ENCODE measurements around the gene PAPPA. TPM values are rescaled to one million over a fixed set of nuclear protein-coding genes. Genes with fewer than 3 reads are reported as not detected.

Gene PAPPA
- polyA plus RNA-seq, 3 donors, result 4.0 to 4.2 (median 4.1) TPM

DNA sequence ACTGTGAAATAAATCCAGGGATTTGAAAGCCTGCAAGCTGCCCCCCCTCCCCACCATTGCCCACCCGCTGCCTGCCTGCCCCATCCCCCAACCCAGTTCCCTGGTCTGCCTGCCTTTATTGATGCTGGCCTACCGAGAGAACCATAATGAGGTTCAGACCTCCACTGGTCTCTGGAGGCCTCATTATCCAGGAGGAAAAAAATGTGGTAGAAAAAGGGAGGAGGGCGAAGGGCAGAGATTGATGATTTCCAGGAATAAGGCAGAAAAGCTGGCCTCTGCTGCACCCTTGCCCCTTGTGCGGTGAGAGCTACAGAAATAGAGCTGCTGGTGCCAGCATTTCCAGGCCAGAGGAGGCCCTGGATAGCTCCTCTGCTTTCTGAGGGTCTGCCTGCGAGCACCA lies 216.1 kb downstream of the PAPPA start:
- no peak for DNase-seq (ENCODE audit: low read depth in 3 of 3, low spot score in 2 of 3)

DNA sequence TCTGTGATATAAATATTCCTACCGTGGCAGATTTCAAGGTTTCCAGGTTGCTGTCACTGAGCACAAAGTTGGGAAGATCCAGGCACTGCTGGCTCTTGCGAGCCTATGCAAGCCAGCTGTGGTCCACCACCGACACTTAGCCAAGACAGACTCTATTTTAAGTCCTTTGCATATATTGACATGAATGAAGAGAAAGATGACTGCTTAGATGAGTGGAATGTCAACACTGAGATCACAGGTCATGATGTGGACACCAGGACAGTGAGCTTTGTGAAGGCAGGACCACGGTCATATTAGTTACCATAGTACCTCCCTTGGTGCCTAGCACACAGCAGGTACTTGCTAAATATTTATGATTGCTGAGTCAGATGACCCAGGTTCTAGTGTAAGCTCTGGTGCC lies 217.0 kb downstream of the PAPPA start:
- DNase-seq (ENCODE audit: low read depth in 3 of 3, low spot score in 2 of 3), result no peak

DNA sequence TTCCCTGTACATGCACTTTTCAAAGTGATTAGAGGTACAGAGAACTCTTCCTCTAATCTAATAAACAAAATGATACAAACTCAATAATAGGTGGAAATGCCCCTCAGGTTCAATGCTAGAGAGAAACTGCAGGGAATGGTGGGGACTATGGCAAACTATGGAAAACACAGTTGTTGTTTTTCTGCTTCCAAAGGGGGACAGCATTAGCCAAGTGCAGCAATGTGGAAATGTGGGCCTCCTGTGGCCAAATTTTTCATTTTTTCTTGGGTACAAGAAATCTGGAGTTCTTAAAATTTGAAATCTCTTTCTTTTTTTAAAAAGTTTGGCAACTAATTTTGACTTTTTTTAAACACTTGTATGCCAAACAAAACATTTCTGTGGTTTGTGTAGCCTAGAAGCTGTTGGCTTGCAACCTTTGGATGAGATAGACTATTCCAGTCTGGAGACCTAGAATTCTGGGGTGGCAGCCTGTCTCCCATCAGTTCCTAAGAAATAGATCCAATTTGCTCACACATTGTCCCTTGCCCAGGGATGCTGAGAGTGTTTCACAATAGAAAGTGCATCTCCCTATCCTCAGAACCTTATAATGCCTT lies 218.6 kb downstream of the PAPPA start:
- DNase-seq (ENCODE audit: low read depth in 3 of 3, low spot score in 2 of 3), result no peak

DNA sequence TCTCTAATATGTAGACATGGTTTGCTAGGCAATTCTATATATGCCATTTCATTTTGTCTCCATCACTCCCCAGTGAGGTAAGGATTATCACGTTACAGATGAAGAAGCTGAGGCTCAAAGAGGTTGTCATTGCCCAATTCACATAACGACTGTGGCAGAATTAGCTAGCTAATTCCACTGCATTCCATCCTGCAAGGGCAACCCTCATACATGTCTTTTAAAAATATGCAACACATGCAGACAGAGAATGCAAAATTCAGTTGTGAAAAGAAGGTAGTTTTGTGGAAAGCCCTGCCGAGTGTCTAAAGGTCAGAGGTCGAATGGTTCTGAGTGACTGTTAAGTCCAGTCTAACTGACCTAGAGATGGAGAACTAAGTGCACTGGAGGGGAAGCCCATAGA lies 219.2 kb downstream of the PAPPA start:
- no peak for DNase-seq (ENCODE audit: low read depth in 3 of 3, low spot score in 2 of 3)

DNA sequence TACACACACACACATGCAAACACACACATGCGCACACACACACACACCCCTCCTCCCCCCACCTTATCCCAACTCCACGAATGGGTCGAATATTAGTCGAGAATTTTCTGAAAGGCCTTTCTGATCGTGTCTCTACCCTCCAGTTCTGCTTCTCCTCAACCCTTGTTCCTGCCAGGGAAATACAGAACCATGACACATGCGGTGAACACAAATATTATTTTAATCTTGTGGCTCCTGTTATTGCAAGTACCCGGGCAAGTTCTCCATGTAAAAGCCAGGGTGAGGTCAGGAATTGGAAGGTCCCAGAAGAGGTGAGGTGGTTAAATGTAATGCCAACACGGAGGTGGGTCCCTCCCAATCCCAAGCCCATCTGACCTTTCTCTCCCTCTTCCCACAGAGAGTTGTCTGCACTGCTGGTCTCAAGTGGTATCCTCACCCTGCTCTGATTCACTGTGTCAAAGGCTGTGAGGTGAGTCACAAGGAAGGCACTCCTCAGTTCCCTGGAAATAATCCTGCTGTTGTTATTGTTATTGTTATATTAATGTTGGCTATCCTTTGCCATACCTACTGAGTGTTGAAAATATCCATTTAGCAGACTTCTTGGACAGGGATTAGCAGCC lies 223.7 kb downstream of the PAPPA start:
- no peak for DNase-seq (ENCODE audit: low read depth in 3 of 3, low spot score in 2 of 3)

DNA sequence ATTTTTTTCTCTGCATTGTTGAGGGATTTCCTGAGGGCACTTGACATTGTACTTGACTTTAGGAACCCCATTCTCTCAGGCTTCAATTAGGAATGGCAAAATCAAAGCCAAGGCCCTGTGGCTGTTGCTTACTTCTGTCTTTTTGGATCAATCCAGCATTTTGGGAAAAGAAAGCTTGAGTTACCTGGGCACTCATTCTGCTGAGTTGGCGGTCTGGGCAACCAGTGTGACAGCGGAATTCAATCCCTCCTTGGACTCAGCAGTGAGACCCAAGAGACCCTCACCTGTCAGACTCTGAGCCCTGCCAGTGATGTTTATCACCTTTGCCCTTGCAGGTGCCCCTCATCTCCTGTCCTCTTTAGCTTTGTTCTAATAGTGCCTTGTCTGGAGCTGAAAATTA lies 225.3 kb downstream of the PAPPA start:
- no peak for DNase-seq (ENCODE audit: low read depth in 3 of 3, low spot score in 2 of 3)

DNA sequence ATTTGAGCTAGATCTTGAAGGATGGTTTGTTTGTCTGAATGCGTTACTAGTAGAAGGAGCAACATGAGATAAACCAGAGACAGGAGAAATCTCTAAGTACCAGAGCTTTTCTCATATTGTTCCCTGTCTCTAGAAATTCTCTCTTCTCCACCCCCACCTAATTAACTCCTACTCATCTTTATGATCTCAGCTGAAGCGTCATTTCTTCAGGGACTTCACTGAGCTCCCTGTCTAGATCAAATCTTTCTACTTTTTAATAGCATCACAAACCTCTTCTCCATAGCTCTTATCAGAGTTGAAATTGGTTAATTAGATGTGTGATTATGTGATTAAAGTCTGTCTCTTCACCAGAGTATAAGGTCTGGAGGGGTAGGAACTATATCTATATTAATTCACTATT lies 226.2 kb downstream of the PAPPA start:
- DNase-seq (ENCODE audit: low read depth in 3 of 3, low spot score in 2 of 3), result no peak

DNA sequence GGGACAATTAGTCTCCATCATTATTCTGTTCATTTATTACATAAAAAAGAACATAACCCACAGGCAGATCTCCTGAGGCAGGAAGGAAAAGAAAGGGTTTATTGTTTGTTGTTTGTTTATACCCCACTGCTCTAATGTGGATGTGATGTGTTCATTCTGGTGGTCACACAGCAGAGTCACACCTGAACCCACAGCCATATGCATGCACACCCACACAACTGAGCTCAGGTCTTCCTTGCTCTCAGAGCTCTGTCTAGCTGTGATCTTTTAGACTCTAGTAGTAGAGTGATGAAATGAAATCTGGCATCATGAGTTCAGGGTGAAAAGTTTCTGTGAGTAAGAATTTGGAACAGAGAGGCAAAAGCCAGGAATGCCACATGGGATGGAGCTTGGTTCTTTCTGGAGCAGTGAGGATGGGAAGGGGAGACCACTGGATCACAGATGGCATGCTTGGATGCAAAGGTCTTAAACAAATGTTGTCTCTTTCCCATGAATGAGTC lies 227.0 kb downstream of the PAPPA start:
- no peak for DNase-seq (ENCODE audit: low read depth in 3 of 3, low spot score in 2 of 3)

DNA sequence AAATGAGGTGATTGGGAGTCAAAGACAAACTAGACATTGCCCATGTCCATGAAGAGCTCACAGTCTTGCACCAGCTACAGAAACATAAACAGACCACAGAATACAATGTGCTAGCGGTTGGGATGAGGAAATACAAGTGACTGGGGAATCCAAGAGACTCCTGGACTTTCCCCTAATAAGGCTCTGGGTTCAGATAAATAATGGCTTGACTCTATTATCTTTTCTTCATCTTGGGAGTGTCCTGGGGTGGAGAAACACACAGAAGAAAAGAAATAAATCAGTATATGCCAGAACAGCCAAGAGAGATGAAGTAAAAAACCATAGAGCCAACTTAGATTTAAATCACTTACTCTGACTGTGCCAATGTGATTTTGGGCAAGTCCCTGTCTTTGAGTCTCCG lies 227.8 kb downstream of the PAPPA start:
- no peak for DNase-seq (ENCODE audit: low read depth in 3 of 3, low spot score in 2 of 3)

DNA sequence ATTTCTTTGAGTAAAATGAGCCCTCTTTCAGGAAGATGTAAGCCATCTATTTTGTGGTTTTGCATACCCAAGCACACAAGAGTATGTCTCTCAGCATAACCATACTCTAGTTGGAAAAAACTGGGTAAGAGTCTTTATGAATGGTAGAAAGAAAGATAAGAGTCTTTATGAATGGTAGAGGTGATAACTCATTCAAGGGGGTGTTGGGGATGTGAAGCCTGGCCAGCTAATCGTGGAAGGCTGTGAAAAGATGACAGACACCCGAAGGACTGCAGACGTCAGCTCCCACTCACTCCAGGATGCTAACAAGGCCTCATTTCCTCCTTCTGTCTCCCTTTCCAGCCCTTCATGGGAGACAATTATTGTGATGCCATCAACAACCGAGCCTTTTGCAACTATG lies 228.5 kb downstream of the PAPPA start:
- DNase-seq (ENCODE audit: low read depth in 3 of 3, low spot score in 2 of 3), result no peak

DNA sequence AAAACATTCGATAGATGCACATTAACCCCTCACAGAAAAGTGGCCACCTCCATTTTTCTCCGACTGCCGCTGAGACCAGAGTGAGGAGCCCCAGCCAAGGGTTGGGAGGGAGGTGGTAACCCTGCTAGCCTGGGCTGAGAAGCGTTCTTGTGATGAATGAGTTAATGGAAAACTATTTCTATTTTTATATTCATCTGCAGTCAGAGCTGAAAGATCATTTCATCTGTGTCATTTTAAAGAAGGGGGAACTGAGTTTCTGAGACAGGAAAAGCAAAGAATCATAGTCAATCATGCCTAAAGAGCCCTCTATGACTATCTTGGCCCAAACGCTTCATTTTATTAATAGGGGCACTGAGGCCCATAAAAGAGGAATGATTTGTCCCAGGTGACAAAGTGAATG lies 229.5 kb downstream of the PAPPA start:
- no peak for DNase-seq (ENCODE audit: low read depth in 3 of 3, low spot score in 2 of 3)

DNA sequence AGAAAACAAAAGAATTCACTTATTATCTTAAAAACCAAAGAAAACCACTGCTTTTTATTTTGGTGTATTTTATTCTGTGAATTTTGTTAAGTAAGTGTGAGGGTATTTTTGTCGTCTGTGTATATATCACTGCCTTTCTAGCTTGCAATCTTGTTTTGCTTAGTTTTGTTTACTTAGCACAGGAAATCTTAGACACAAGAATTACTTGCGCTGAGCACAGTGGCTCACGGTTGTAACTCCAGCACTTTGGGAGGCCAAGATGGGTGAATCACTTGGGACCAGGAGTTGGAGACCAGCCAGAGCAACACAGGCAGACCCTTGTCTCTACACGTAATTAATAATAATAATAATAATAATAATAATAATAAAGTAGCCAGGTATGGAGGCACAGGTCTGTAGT lies 230.3 kb downstream of the PAPPA start:
- DNase-seq (ENCODE audit: low read depth in 3 of 3, low spot score in 2 of 3), result no peak

DNA sequence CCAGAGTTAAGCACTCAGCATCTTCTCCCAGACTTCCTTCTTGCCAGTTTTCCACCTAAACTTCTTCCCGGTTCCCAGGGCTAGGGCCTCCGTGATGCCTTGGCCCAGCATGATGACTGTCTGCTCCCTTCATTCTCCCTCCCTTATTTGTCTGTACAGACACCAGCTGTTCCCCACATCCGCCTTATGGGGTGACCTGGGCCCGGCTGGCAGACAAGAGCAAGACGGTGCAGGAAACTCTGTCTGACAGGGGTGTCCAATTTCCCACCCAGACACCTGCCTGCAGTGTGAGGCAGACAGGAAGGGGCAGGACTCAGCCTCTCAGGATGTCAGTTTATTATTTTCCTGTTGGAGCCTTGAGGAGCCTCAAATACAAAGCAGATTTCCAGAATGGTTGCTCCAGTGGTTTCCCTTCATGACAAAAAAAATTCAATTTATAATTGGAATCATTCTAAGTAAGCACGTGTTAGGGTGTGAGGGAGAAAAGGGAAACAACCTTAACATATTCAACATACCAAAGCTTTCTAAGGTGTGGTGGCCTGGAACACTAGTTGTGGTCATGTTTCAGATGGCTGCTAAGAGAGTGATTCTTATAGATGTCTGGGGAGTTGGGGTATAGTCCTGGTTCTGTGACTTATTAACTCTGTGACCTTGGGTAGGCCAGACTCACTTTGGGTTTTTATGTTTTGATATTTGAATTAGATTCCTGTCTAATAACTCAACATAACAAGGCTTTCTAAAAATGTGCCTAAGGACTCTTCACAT lies 234.5 kb downstream of the PAPPA start:
- peak in 1 of 3 donors; percentile 27 for DNase-seq (ENCODE audit: low read depth in 3 of 3, low spot score in 2 of 3)

DNA sequence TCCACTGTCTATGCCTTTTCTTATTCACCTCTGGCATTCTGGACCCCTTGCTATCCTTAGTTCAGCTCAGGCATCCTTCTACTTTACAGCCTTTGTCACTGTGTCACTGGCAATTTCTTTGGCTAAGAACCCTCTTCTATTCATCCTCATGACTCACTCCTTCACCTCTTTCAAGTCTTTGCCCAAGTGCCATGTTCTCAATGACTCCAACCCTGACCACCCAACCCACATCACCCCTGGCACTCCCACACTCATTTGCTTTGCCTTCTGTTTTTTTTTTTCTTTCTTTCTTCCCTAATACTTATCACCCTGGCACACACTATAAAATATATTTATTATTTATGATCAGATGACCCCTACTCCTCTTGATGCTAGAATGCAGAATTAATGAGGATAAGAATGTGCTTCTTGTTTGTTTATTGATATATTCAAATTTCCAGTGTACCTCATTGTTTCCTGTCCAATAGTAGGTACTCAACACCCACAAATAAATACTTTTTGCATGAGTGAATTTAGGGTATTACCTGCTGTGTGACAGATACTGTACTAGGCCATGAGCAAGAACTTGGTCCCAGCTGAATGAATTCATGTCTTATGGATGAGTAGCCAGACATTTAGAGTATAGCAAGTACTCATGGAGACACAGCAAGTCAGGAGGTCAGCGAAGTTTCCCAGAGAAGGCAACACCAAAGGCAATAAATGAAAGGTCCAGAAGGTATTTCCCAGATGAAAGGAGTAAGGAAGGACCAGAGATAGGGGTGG lies 236.1 kb downstream of the PAPPA start:
- no peak for DNase-seq (ENCODE audit: low read depth in 3 of 3, low spot score in 2 of 3)

DNA sequence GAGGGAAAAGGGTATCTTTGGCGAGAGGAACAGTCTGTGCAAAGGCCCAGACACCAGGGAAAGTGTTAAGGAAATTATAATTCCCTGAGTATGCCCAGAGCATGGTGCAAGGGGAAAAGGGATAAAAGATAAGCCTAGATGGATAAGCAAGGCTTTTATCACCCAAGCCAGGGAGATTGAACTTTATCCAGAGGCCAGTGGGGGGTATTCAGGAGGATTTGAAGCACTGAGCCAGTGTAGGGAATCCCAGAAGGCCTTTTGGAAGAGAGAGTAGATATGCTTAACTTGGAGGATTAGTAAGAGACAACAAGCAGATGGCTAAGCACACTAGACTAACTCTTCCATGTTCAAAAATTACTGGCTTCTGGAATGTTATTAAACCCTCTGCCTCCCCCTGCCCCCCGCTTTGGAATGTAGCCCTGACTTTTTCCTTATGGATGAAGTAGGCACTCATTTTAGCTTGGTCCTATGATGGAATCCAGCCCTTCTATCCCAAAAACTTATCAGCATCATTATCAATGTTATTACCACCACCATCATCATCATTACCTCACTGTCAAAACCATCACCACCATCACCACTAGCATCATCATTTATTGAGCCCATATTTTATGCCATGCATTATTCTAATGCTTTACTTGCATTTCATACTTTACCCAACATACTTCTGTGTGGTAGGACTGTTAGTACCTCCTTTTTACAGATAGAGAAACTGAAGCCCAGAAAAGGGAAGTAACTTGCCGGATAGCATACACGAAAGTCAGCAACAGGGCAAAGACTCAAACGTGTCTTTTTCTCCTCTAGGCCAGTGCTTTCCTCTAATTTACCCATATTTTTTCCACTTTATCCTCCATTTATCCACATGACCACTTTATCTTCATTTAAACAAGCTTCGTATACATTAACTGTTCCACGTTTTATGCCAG lies 237.0 kb downstream of the PAPPA start:
- no peak for DNase-seq (ENCODE audit: low read depth in 3 of 3, low spot score in 2 of 3)

DNA sequence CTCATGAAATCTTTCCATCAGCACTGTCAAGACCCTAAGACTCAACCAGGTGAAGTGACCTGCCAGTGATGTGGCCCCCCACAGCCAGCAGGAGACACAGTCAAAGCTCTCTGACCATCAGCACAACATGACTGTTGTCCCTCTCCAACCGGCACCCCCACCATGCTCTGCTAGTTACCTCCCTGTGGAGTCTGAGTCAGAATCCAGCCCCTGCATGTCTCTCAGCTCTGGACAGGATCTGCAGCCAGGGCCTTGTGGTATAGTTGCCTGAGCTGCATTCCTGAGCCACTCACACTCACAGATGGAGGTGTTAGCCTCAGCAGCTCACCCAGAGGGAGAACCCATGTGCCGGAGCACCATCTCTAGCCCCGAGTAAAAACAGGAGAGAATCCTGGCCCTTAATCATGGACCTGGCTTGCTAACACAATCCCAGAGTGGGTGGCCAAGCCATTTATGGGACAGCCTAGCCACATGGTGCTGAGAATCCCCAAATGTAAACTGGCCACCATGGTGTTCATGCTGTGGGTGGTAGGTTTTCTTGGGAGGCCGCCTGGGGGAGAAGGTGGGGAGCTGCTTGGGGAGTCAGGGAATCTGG lies 237.8 kb downstream of the PAPPA start:
- DNase-seq (ENCODE audit: low read depth in 3 of 3, low spot score in 2 of 3), result no peak

DNA sequence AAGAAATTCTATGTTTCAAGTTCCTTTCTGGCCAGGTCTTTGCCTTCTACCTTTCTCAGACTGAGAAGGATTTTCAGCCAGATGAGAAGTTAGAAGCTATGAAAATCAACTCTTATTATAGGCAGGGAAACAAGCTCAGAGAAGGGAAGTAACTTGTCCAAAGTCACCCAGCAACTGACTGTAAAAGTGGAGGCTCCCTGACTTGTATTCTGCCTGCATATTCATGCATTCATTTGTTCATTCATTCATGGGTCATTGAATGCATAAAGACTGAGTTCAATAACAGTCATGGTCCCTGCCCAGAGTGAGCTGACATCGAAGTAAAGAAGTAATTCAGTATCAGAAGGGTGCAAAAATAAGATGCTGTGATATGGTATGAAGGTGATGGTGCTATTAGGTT lies 239.6 kb downstream of the PAPPA start:
- no peak for DNase-seq (ENCODE audit: low read depth in 3 of 3, low spot score in 2 of 3)

DNA sequence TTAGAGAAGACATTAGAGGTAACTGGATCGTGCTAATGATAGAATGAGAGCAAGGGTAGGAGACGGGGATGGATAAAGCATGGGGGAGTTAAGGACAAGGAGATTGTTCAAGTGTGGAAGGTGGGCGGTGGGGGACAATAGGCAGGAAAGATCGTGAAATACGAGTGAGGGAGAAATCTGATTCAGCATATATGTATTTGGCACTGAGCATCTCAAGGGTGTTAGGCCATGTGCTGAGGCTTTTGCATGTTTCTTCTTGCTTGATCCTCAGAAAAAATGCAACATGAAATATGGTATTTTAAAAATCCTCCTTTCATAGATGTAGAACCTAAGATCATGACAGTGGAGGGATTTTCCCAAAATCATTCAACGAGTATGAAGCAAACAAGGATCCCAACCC lies 240.5 kb downstream of the PAPPA start:
- no peak for DNase-seq (ENCODE audit: low read depth in 3 of 3, low spot score in 2 of 3)

DNA sequence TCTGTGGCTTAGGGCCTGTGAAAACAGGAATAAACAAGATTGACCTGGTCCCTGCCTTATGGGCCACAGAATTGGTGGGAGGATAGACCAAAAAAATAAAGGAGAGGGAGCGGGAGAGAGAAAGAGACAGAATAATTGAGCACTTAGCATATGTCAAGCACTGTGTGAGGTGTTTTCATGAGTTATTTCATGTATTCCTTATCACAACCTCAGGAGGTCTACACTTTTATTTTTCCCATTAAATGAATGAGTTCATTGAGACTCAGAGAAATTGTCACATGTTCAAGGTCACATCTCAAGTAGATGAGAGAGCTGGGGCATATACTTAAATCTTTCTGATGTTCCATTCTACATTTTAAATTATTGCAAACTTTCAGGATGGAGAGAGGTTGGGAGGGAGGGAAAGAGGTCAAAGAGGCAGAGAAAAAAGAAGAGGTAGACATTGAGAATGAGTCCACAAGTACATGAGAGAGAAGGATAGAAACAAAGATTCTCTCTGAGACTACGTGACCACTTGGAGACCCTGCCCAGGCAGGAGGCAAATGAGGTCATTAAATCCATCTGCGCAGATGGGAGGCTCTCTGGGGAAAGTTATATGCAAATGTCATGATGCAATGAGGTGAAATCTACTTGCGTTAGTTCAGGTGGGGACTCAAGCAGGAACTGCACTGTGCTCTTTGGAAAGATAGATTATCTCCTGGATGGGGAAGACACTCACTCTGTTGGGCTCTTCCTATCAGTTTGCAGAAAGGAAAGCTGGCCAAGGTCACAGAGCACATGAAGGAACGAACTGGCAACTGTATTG lies 241.5 kb downstream of the PAPPA start:
- no peak for DNase-seq (ENCODE audit: low read depth in 3 of 3, low spot score in 2 of 3)

Data from right renal cortex interstitium (tissue), 3 donors.